SH-SY5Y (cell line): ENCODE measurements around the gene RELA.

Source experiments
- GATA2 ChIP-seq: IDR thresholded peaks from 2 replicates; pipeline ENCODE4 v1.6.1; 2011; ENCODE audit warnings: mild to moderate bottlenecking, low read depth, low read length
- GATA3 ChIP-seq: IDR thresholded peaks from 2 replicates; pipeline ENCODE4 v1.6.1; 2011; ENCODE audit warnings: low read depth, mild to moderate bottlenecking, low read length, moderate library complexity

RELA gene

DNA sequence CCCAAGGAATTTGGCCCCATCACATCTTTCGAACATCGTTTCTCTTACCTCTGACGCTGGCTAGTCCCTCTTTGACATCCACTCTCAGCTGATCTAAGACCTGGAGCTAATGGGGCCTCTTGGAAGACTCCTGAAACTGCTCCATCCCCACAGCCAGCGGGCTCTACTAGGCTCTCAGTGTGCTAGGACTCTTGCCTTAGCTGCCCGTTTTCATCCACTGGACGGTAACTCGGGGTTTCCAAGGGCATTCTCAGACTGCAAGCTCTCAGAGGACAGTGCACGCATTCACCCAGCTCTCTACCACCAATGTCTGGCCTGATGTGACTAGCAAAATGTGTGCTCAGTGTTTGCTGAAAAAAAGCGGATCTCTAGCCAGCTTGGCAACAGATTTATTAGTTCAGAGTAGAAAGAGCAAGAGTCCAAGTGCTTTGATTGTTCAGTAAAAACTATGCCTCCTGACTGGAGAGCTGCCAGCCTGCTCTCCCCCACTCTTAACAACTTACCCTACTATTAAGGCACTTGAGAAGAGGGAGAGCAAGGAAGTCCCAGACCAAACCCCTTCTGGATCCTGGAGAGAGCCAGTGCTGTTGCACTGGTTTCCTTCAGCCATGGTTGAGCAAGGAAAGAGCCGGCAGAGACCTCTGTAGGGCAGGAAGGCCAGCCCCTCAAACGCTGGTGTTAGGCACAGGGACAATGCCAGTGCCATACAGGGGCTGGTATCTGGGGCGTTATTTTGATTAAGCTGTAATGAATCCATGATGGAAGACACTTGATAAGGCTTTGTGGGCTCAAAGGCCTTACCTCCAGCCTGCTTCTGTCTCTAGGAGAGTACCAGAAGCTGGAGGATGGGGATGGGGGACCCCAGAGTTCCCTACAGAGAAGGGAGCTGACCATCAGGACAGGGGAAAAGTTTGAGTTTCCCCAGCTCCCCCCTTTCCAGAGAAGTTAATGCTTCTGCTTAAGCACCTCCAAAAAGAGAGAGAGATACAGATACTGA, 9.2 kb downstream of the RELA start:
- TF ChIP-seq GATA2 (no peak), GATA3 (no peak)

DNA sequence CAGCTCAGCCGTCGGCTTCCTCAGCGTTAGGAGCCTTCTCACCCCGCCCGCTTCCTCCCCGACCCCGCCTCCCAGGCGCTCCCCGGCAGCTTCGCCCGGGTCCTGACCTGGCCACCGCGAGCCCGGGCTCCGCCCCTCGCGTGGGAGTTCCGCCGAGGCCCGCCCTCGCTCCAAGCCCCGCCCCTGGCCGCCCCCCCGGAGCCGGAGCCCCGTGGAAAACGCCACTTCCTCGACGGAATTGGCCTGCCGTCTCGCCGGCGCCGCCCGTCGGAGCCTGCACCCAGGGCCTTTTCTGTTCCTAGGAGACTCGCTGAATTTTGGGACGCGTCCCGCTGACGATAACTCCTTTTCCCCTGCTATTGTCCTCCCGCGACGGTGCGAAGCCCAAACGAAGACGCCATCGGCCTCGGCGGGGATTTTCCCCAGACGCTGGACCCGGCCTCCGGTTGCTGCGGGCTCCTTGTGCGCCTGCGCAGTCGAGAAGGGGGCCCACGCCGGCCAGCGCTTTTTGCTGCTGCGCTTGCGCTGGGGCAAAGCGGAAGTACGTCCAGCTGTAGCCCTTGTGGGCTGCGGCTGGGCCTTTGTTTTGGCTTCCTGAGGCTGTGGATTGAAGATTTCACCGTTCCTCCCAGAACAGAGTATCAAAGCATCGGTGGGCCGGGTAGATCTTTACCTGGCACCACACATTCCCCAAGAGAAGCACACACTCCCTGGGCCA, 10.0 kb downstream of the RELA start:
- TF ChIP-seq GATA2 (no peak), GATA3 (no peak)

DNA sequence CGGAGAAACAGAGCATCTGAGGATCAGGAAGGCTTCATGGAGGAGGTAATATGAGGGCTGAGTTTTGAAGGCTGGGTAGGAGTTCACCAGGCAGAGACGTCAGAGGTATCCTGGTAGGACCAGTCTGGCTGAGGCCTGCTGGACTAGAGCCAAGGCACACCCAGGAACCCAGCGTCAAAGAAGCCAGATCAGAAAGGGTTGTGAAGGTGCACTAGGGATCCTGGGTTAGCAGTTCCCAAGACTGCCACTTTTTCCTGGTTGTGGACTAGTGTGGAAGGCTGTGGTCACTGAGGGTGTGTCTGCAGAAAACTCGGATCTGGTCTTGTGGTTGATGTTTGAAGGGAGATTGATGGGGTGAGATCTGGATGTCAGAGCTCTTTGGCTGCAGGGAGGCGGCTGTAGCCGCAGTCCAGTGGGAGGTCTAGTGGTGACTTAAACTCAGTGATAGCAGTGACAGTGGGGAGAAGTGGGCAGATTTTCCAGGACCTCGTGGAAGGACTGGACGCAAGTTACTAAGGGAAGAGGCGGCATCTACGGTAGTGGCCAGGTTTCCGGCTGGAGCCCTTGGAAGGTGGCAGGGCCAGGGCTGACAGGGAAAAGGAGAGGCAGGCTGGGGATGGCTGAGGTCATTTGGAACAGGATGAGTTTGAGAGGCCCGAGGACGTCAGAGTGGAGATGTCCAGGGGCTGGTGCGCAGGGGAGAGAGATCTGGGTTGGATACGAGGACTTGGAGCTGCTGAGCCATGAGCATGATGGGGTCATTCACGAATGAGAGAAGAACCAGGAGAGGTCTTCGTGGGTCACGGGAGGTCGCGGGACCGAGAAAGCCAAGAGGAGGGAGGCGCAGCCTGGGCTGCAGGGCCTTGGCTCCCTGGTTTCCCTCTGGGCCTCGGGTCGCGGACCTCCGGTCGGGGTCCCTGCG, 10.9 kb downstream of the RELA start:
- no peak for TF ChIP-seq GATA3
- 0 out of 2 replicates have a peak, but pooled peaks have one; percentile 3 for TF ChIP-seq GATA2

DNA sequence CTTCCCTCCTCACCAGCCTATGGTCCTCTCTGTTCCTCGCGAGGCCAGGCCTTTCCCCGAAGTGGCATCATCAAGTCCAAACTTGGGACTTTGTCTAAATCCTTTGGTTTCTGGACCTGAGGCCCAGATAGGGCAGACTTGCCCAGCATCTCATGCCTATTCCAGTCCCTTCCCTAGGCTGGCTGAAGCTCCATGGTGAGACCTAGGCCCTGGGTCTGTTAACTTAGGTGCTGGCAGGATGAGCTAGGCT, 11.5 kb downstream of the RELA start:
- TF ChIP-seq GATA3 (no peak), GATA2 (no peak)

DNA sequence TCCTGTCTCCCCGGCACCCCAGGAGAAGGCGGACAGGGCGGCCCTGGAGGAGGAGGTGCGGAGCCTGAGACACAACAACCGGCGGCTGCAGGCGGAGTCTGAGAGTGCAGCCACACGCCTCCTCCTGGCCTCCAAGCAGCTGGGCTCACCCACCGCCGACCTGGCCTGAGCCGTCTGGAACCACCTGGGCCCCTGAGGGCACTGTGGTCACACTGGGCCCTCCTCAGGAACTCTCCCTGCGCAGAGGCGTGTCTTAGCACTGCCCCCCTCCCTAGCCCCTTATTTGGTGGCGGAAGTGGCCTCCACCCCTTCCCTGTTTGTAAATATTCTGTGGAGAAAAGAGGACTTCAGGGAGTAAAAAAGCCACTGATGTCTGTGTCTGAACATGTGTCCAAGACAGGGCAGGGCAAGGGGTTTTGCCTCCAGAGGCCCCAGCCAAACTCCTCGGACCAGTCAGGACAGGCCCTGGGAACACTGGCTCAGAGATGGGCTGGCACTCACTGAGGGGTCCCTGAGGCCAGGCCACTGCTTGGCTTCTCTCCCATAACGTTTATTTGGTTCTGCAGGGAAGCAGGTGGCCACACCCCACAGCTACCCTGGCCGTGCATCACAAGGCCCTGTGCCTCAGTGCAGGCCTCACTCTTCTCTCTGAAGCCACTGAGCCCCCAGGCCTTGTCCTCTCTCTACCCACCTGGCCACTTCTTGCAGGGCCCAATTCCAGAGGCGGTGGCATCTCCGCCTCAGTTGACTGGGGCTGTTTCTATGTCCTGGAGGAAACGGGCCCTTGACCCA, 12.0 kb downstream of the RELA start:
- TF ChIP-seq GATA3 (no peak), GATA2 (no peak)

DNA sequence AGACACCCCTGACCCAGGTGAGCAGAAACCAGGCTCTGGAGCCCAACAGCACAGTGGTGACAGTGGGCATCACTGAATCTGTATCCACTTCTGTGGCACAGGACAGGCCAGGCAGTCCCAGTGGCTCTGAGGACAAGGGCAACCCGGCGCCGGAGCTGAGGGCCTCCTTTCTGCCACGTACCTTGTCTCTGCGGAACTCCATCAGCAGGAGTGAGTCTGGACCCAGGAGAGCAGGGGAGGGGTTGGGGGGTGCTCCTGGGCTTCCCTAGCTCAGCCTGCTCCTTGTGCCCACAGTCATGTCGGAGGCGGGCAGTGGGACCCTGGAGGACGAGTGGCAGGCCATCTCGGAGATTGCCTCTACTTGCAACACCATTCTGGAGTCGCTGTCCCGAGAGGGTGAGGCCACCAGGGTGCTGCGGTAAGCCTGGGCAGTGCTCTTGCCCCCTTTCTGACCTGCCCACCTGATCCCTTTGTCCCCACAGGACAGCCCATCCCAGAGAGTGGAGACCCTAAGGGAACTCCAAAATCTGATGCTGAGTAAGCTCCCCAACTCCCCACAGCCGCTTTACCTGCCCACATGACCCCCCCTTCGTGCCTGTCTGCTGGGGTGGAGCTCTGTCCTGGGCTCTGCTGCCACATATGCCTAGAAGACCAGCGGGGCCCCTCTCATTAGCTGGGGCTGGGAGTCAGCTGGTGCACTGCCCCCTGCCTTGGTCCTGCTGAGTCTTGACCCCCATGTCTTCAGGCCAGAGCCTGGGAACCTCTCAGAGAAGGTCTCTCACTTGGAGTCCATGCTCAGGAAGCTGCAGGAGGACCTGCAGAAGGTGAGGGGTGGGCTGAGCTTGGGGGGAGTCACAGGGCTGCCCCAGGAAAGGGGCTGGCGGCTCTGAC, 12.8 kb downstream of the RELA start:
- TF ChIP-seq GATA2 (no peak), GATA3 (no peak)

DNA sequence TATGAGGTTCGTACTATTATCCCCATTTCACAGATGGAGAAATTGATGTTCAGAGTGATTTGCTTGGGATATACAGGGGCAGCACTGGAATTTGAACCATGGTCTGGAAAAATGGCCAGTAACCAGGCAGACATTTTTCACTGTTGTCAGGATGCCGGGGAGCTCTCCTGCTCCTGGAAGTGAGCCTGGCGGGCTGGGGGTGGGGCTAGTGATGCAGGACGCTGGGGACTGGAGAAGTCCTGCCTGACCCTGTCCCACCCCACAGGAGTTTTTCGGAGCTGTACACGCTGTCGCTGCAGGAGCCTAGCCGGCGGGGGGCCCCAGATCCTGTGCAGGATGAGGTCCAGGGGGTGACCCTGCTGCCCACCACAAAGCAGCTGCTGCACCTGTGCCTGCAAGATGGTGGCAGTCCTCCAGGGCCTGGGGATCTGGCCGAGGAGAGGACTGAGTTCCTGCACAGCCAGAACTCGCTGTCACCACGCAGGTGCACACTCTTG, 13.7 kb downstream of the RELA start:
- no peak for TF ChIP-seq GATA3
- no peak for TF ChIP-seq GATA2

DNA sequence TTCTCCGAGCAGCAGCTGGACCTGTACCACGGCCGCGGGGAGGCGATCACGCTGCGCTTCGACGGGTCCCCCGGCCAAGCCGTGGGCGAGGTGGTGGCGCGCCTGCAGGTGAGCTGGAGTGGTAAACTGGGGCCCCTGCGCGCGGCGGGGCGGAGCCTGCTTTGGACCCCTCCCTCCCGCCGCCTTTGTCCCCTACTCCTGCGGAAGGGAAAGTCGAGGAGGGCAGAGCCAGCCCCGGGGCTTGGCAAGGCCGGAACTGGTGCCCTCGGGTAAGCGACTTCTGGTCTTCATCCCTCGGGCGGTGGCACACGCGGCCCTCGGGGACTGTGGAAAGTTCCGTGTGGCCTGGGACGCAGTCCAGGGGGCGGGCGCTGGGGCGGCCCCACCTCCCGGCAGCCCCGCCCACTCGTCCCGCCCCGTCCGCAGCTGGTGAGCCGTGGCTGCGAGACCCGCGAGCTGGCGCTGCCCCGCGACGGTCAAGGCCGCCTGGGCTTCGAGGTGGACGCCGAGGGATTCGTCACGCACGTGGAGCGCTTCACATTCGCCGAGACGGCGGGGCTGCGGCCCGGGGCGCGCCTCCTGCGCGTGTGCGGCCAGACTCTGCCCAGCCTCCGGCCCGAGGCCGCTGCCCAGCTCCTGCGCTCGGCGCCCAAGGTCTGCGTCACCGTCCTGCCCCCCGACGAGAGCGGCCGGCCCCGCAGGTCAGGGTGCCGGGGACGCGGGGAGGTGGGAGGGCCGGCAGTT, 15.6 kb downstream of the RELA start:
- no peak for TF ChIP-seq GATA3
- no peak for TF ChIP-seq GATA2

DNA sequence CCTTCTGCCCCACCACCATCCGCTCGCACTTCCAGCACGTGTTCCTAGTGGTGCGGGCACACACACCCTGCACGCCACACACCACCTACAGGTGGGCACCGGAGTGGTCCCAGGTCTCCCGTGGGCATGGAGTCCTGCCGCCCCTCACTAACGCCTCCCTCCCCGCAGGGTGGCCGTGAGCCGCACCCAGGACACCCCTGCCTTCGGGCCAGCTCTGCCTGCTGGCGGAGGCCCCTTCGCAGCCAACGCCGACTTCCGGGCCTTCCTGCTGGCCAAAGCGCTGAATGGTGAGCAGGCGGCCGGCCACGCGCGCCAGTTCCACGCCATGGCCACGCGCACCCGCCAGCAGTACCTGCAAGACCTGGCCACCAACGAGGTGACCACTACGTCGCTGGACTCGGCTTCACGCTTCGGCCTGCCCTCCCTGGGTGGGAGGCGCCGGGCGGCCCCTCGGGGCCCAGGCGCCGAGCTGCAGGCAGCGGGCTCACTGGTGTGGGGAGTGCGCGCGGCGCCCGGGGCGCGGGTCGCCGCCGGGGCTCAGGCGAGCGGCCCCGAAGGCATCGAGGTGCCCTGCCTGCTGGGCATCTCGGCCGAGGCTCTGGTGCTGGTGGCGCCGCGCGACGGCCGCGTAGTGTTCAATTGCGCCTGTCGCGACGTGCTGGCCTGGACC, 16.3 kb downstream of the RELA start:
- TF ChIP-seq GATA2 (no peak), GATA3 (no peak)

DNA sequence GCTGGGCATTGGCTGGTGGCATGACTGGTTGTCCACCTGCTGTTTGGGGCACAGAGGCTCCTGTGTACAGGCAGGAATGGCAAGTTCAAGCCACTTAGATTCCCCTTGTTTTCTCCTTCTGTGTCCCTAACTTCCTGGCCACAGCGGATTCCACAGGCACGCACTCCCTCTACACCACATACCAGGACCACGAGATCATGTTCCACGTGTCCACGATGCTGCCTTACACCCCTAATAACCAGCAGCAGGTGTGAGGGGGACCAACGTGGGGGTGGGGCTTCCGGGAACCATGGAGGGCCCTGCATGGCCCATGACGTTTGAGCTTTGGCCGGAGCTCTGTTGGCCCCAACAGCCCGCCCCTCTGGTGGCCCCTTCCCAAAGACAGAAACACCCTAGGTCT, 17.0 kb downstream of the RELA start:
- no peak for TF ChIP-seq GATA2
- no peak for TF ChIP-seq GATA3

DNA sequence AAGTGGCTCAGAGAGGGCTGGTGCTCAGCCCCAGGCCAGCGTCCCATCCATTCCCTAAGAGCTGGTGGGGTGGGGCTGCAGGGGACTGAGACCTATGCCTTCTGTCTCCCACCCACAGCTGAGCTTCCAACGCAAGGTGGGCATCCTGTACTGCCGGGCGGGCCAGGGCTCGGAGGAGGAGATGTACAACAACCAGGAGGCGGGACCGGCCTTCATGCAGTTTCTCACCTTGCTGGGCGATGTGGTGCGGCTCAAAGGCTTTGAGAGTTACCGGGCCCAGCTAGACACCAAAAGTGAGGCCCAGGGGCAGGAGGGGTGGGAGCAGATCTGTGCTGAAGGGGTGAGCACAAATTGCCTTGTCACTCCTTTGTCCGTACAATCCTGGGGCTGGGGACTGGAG, 17.9 kb downstream of the RELA start:
- TF ChIP-seq GATA2 (no peak), GATA3 (no peak)
